H9 (cell line): ENCODE results near the gene ZNF804A. TPM values are rescaled to one million over a fixed set of nuclear protein-coding genes. Genes with fewer than 3 reads are reported as not detected.

Experiments
- DNase-seq: peaks from one replicate; pipeline ENCODE4 v3.0.0-alpha.2; 2017
- H2AFZ ChIP-seq: one replicate; pipeline ENCODE4 v1.6.1; 2013; ENCODE audit warnings: mild to moderate bottlenecking, low read length, control low read depth, moderate library complexity
- H2AK5ac ChIP-seq: 2 replicates; pipeline ENCODE4 v1.6.1; 2013; ENCODE audit warnings: low read length, control low read depth, mixed read lengths; ENCODE audit not compliant: insufficient read length
- H2BK120ac ChIP-seq: one replicate; pipeline ENCODE4 v1.6.1; 2013; ENCODE audit warnings: low read depth, mild to moderate bottlenecking, low read length, control low read depth, inconsistent platforms; ENCODE audit not compliant: poor library complexity, severe bottlenecking
- H2BK12ac ChIP-seq: 2 replicates; pipeline ENCODE4 v1.6.1; 2013; ENCODE audit warnings: low read length, control low read depth, mixed read lengths, low read depth; ENCODE audit not compliant: insufficient read length
- H2BK15ac ChIP-seq: 2 replicates; pipeline ENCODE4 v1.6.1; 2013; ENCODE audit warnings: low read depth, low read length, control low read depth
- H2BK20ac ChIP-seq: one replicate; pipeline ENCODE4 v1.6.1; 2013; ENCODE audit warnings: low read depth, mild to moderate bottlenecking, low read length, control low read depth, inconsistent platforms; ENCODE audit not compliant: poor library complexity, severe bottlenecking
- H2BK5ac ChIP-seq: 2 replicates; pipeline ENCODE4 v1.6.1; 2013; ENCODE audit warnings: low read length, control low read depth, mixed read lengths; ENCODE audit not compliant: insufficient read length
- H3K14ac ChIP-seq: 2 replicates; pipeline ENCODE4 v1.6.1; 2013; ENCODE audit warnings: low read length, control low read depth; ENCODE audit not compliant: insufficient read depth
- H3K18ac ChIP-seq: 2 replicates; pipeline ENCODE4 v1.6.1; 2013; ENCODE audit warnings: low read depth, mild to moderate bottlenecking, mixed read lengths, low read length, control low read depth; ENCODE audit not compliant: insufficient read length
- H3K23ac ChIP-seq: 2 replicates; pipeline ENCODE4 v1.6.1; 2013; ENCODE audit warnings: low read length, control low read depth, mixed read lengths, low read depth; ENCODE audit not compliant: insufficient read length
- H3K23me2 ChIP-seq: 2 replicates; pipeline ENCODE4 v1.6.1; 2013; ENCODE audit warnings: low read depth, mild to moderate bottlenecking, mixed read lengths, low read length, control low read depth; ENCODE audit not compliant: insufficient read length, poor library complexity, severe bottlenecking
- H3K27ac ChIP-seq: 2 replicates; pipeline ENCODE4 v1.5.1; 2013; ENCODE audit warnings: low read length, control low read depth, mixed read lengths, low read depth; ENCODE audit not compliant: insufficient read length
- H3K27me3 ChIP-seq: 2 replicates; pipeline ENCODE4 v1.6.1; 2013; ENCODE audit warnings: low read length, control low read depth, inconsistent platforms; ENCODE audit not compliant: insufficient read depth
- H3K4ac ChIP-seq: 2 replicates; pipeline ENCODE4 v1.6.1; 2013; ENCODE audit warnings: low read depth, mild to moderate bottlenecking, control low read depth, inconsistent platforms, low read length, moderate library complexity
- H3K4me1 ChIP-seq: 2 replicates; pipeline ENCODE4 v1.6.1; 2013; ENCODE audit warnings: low read length, control low read depth, inconsistent platforms; ENCODE audit not compliant: insufficient read depth
- H3K4me2 ChIP-seq: 2 replicates; pipeline ENCODE4 v1.6.1; 2013; ENCODE audit warnings: low read length, control low read depth, mixed read lengths; ENCODE audit not compliant: insufficient read length, insufficient read depth
- H3K56ac ChIP-seq: 2 replicates; pipeline ENCODE4 v1.6.1; 2013; ENCODE audit warnings: low read depth, mild to moderate bottlenecking, mixed read lengths, low read length, control low read depth; ENCODE audit not compliant: insufficient read length
- H3K79me1 ChIP-seq: 2 replicates; pipeline ENCODE4 v1.6.1; 2013; ENCODE audit warnings: low read depth, mild to moderate bottlenecking, moderate library complexity, low read length, control low read depth, inconsistent platforms; ENCODE audit not compliant: insufficient read depth, poor library complexity, severe bottlenecking
- H3K79me2 ChIP-seq: 2 replicates; pipeline ENCODE4 v1.6.1; 2013; ENCODE audit warnings: low read length, control low read depth, inconsistent platforms; ENCODE audit not compliant: insufficient read depth
- H3K9ac ChIP-seq: 2 replicates; pipeline ENCODE4 v1.6.1; 2013; ENCODE audit warnings: low read length, control low read depth, mixed read lengths; ENCODE audit not compliant: insufficient read length; ENCODE audit errors: extremely low read depth
- H3K9me3 ChIP-seq: one replicate; pipeline ENCODE4 v1.6.1; 2013; ENCODE audit warnings: low read depth, low read length, inconsistent platforms; ENCODE audit not compliant: control insufficient read depth
- H3T11ph ChIP-seq: one replicate; pipeline ENCODE4 v1.6.1; 2013; ENCODE audit warnings: mild to moderate bottlenecking, low read length, control low read depth, inconsistent platforms
- H4K20me1 ChIP-seq: one replicate; pipeline ENCODE4 v1.6.1; 2013; ENCODE audit not compliant: control insufficient read depth, insufficient read length, insufficient read depth
- H4K5ac ChIP-seq: 2 replicates; pipeline ENCODE4 v1.6.1; 2013; ENCODE audit warnings: low read depth, mild to moderate bottlenecking, mixed read lengths, low read length, control low read depth; ENCODE audit not compliant: insufficient read length
- H4K8ac ChIP-seq: replicated peaks from 2 replicates; pipeline ENCODE4 v1.6.1; 2013; ENCODE audit warnings: low read length, control low read depth, mixed read lengths, low read depth; ENCODE audit not compliant: insufficient read length
- H4K91ac ChIP-seq: 2 replicates; pipeline ENCODE4 v1.6.1; 2013; ENCODE audit warnings: low read depth, mild to moderate bottlenecking, moderate library complexity, mixed read lengths, low read length, control low read depth; ENCODE audit not compliant: insufficient read length
- H3K27ac Mint-ChIP-seq, 3 experiments: 2 replicates in 2 of 3; 3 replicates in 1 of 3; pipeline ENCODE4 v1.8.0; 2020 to 2021; ENCODE audit warnings: mixed read lengths in 3 of 3, mild to moderate bottlenecking in 1 of 3, moderate library complexity in 1 of 3
- H3K27me3 Mint-ChIP-seq: 2 replicates; pipeline ENCODE4 v1.8.0; 2021; ENCODE audit warnings: low read depth, mild to moderate bottlenecking, moderate library complexity, mixed read lengths
- H3K36me3 Mint-ChIP-seq, 3 experiments: 2 replicates in 2 of 3; 3 replicates in 1 of 3; pipeline ENCODE4 v1.8.0; 2020 to 2021; ENCODE audit warnings: low read depth in 3 of 3, mixed read lengths in 3 of 3; ENCODE audit not compliant: insufficient read depth in 1 of 3
- H3K4me1 Mint-ChIP-seq, 2 experiments: 2 replicates each; pipeline ENCODE4 v1.8.0; 2020; ENCODE audit warnings: mixed read lengths in 2 of 2
- H3K4me3 Mint-ChIP-seq, 2 experiments: 2 replicates in 1 of 2; 3 replicates in 1 of 2; pipeline ENCODE4 v1.8.0; 2020 to 2021; ENCODE audit warnings: mild to moderate bottlenecking in 2 of 2, mixed read lengths in 2 of 2, moderate library complexity in 1 of 2
- H3K9me3 Mint-ChIP-seq, 2 experiments: 2 replicates in 1 of 2; 3 replicates in 1 of 2; pipeline ENCODE4 v1.8.0; 2020; ENCODE audit warnings: mild to moderate bottlenecking in 2 of 2, mixed read lengths in 2 of 2, moderate library complexity in 1 of 2
- total RNA-seq: library from RNA; stranded (reverse); gene quantifications from 2 replicates; pipeline ENCODE4 v1.2.1, GENCODE V29; 2021
- TF ChIP-seq, protein P1 (sequence below): fragments of 200-600 bp; sonication (generic); conservative IDR thresholded peaks from 3 replicates; pipeline ENCODE4 v1.8.0; 2021; ENCODE audit warnings: antibody characterized with exemption, mild to moderate bottlenecking

Gene ZNF804A
- total RNA-seq, 1 experiment from 2014 or later: not detected

DNA sequence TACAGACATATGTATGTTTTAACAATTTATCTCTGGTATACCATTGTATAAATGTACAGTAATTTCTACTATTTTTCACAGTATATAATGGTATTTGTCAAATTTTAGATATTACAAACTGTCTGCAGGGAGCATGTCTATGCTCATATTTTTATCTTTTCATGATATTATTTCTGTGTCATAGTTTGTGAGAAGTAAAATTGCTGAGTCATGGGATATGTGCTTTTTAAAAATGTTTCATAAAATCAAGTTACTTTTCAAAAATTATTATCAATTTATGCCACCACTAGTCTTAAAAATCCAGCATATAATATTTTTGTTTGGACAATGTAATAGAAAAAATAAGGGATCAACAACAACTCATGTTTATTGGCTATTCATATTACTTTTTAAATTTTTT, 9.1 kb upstream of the ZNF804A start:
- no peak overlapping the region for H3K4me2 ChIP-seq
- no peak overlapping the region for H2BK12ac ChIP-seq
- H3K36me3 Mint-ChIP-seq: no peaks in the 10 kb centered on the region
- no peak overlapping the region for H2BK120ac ChIP-seq
- no peak overlapping the region for H2AK5ac ChIP-seq
- no peak overlapping the region for H4K5ac ChIP-seq
- no peak overlapping the region for H3K56ac ChIP-seq
- H3K14ac ChIP-seq: no peak overlapping the region
- H3K4ac ChIP-seq: no peak overlapping the region
- TF ChIP-seq, protein P1, sequence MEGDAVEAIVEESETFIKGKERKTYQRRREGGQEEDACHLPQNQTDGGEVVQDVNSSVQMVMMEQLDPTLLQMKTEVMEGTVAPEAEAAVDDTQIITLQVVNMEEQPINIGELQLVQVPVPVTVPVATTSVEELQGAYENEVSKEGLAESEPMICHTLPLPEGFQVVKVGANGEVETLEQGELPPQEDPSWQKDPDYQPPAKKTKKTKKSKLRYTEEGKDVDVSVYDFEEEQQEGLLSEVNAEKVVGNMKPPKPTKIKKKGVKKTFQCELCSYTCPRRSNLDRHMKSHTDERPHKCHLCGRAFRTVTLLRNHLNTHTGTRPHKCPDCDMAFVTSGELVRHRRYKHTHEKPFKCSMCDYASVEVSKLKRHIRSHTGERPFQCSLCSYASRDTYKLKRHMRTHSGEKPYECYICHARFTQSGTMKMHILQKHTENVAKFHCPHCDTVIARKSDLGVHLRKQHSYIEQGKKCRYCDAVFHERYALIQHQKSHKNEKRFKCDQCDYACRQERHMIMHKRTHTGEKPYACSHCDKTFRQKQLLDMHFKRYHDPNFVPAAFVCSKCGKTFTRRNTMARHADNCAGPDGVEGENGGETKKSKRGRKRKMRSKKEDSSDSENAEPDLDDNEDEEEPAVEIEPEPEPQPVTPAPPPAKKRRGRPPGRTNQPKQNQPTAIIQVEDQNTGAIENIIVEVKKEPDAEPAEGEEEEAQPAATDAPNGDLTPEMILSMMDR: no peak
- no peak overlapping the region for H2AFZ ChIP-seq
- H3K23me2 ChIP-seq: no peaks in the 10 kb centered on the region
- DNase-seq: no peak
- no peaks in the 10 kb centered on the region for H3K4me1 ChIP-seq
- no peak overlapping the region for H4K91ac ChIP-seq
- no peaks in the 10 kb centered on the region for H4K20me1 ChIP-seq
- H3K27me3 ChIP-seq: no peaks in the 10 kb centered on the region
- no peak overlapping the region for H3K27ac ChIP-seq
- no peak overlapping the region for H2BK15ac ChIP-seq
- H3K9me3 Mint-ChIP-seq: no peaks in the 10 kb centered on the region; a peak in 1 of 5 replicates
- H3K18ac ChIP-seq: no peak overlapping the region
- H2BK5ac ChIP-seq: no peak overlapping the region
- 0 out of 4 replicates have a peak, but pooled peaks cover 0 to 3% of the 10 kb centered on the region in 2 experiments for H3K4me1 Mint-ChIP-seq
- H3K23ac ChIP-seq: no peak overlapping the region
- H3K4me3 Mint-ChIP-seq: no peak overlapping the region
- peaks cover 4% of the 10 kb centered on the region for H3K27me3 Mint-ChIP-seq
- no peak overlapping the region for H3K27ac Mint-ChIP-seq
- no peak overlapping the region for H4K8ac ChIP-seq
- no peak overlapping the region for H2BK20ac ChIP-seq
- no peaks in the 10 kb centered on the region for H3K9me3 ChIP-seq
- no peak overlapping the region for H3T11ph ChIP-seq
- no peaks in the 10 kb centered on the region for H3K79me1 ChIP-seq
- no peaks in the 10 kb centered on the region for H3K79me2 ChIP-seq
- H3K9ac ChIP-seq: no peak overlapping the region
